ENCODE measurements around the gene ISG15.

DNA sequence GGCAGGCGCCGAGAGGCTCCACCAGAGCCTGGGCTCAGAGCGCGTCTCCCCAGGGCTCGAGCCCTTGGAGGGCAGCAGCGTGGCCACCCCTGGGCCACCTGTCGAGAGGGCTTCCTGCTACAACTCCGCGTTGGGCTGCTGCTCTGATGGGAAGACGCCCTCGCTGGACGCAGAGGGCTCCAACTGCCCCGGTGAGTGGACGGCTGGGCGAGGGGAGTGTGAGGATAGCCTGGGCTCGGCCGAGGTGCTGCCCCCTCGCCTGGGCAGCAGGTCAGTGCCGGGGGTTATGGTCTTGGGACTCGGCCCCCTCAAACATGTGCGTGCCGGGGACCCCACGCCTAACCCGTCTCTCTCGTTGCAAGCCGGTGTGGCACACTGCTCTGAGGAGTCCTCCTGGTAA is 33.5 kb downstream of the ISG15 start:
- TF ChIP-seq, protein P1, sequence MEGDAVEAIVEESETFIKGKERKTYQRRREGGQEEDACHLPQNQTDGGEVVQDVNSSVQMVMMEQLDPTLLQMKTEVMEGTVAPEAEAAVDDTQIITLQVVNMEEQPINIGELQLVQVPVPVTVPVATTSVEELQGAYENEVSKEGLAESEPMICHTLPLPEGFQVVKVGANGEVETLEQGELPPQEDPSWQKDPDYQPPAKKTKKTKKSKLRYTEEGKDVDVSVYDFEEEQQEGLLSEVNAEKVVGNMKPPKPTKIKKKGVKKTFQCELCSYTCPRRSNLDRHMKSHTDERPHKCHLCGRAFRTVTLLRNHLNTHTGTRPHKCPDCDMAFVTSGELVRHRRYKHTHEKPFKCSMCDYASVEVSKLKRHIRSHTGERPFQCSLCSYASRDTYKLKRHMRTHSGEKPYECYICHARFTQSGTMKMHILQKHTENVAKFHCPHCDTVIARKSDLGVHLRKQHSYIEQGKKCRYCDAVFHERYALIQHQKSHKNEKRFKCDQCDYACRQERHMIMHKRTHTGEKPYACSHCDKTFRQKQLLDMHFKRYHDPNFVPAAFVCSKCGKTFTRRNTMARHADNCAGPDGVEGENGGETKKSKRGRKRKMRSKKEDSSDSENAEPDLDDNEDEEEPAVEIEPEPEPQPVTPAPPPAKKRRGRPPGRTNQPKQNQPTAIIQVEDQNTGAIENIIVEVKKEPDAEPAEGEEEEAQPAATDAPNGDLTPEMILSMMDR (conservative IDR thresholded peaks at IDR 0.05; ENCODE audit: low read depth, low read length): no peak
- TF ChIP-seq EZH2 (IDR thresholded peaks at IDR 0.05; ENCODE audit: low read length, unreplicated experiment) (no peak), EZH2phosphoT487 (IDR thresholded peaks at IDR 0.05; ENCODE audit: borderline replicate concordance, low read length) (no peak)

Data from PC-3 (cell line).